Esophagus mucosa (tissue), 1 donor: ENCODE data around the gene SPECC1. TPM values are rescaled to one million over a fixed set of nuclear protein-coding genes. Genes with fewer than 3 reads are reported as not detected.
"Not testable (repeated sequence)": the region's sequence is repeated elsewhere in the genome, so short reads cannot be mapped to it uniquely, and the experiment has no call there.

ENCODE experiments used
- ATAC-seq: fragments of 200-7000 bp; cut with Tn5 transposase; one replicate; pipeline ENCODE4 v1.9.1; 2020
- total RNA-seq: library from RNA; stranded (reverse); gene quantifications from one replicate; pipeline ENCODE4 v1.2.4, GENCODE V29; 2023
- donor health status: DM: yes; HTN: yes; CAD: no.

SPECC1 gene
- total RNA-seq, 1 donor from 2014 or later: 13.8 TPM

GRCh38 chr17:20012017-20012536 is 2.9 kb downstream of the SPECC1 start:
- ATAC-seq: no peak

GRCh38 chr17:20016475-20016992 is 7.4 kb downstream of the SPECC1 start:
- ATAC-seq: not testable (repeated sequence)

- ATAC-seq: no peak
Observed at GRCh38 chr17:20022701-20023100, 13.5 kb downstream of the SPECC1 start.

GRCh38 chr17:20026960-20027359 is 17.8 kb downstream of the SPECC1 start:
- no peak for ATAC-seq

- peak; percentile 48 for ATAC-seq
Observed at GRCh38 chr17:20028443-20028842, 19.3 kb downstream of the SPECC1 start.

GRCh38 chr17:20032636-20033035 is 23.5 kb downstream of the SPECC1 start:
- ATAC-seq: no peak

GRCh38 chr17:20033415-20033814 is 24.3 kb downstream of the SPECC1 start:
- no peak for ATAC-seq

- ATAC-seq: no peak
Observed at GRCh38 chr17:20035501-20035900, 26.3 kb downstream of the SPECC1 start.

GRCh38 chr17:20037286-20037685 is 28.1 kb downstream of the SPECC1 start:
- ATAC-seq: not testable (repeated sequence)

GRCh38 chr17:20039037-20039436 is 29.9 kb downstream of the SPECC1 start:
- ATAC-seq: no peak

GRCh38 chr17:20040216-20040615 is 31.1 kb downstream of the SPECC1 start:
- ATAC-seq: no peak

- ATAC-seq: no peak
Observed at GRCh38 chr17:20043021-20043420, 33.9 kb downstream of the SPECC1 start.

- ATAC-seq: no peak
Observed at GRCh38 chr17:20045476-20045875, 36.3 kb downstream of the SPECC1 start.

GRCh38 chr17:20046629-20047028 is 37.5 kb downstream of the SPECC1 start:
- no peak for ATAC-seq

GRCh38 chr17:20051624-20052023 is 42.5 kb downstream of the SPECC1 start:
- no peak for ATAC-seq

- no peak for ATAC-seq
Observed at GRCh38 chr17:20053361-20053964, 44.3 kb downstream of the SPECC1 start.

- peak; percentile 12 for ATAC-seq
Observed at GRCh38 chr17:20059728-20060188, 50.6 kb downstream of the SPECC1 start.

GRCh38 chr17:20063665-20064648 is 54.8 kb downstream of the SPECC1 start:
- peak; percentile 81 for ATAC-seq

GRCh38 chr17:20066253-20066652 is 57.1 kb downstream of the SPECC1 start:
- no peak for ATAC-seq

GRCh38 chr17:20067711-20068110 is 58.6 kb downstream of the SPECC1 start:
- ATAC-seq: no peak

GRCh38 chr17:20068445-20068844 is 59.3 kb downstream of the SPECC1 start:
- ATAC-seq: no peak

- ATAC-seq: no peak
Observed at GRCh38 chr17:20071824-20072691, 62.9 kb downstream of the SPECC1 start.
